Activated CD4-positive, CD25-positive, alpha-beta regulatory T cell treated with anti-CD3 and anti-CD28 coated beads, Interleukin-2, amount 50 U/mL, for 72 hours (primary cell): ENCODE measurements around the gene WDR86.

Experiments
- DNase-seq: peaks from one replicate; pipeline ENCODE4 v3.0.0; 2021

WDR86 gene, protein sequence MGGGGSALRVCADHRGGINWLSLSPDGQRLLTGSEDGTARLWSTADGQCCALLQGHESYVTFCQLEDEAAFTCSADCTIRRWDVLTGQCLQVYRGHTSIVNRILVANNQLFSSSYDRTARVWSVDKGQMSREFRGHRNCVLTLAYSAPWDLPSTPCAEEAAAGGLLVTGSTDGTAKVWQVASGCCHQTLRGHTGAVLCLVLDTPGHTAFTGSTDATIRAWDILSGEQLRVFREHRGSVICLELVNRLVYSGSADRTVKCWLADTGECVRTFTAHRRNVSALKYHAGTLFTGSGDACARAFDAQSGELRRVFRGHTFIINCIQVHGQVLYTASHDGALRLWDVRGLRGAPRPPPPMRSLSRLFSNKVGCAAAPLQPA

DNA sequence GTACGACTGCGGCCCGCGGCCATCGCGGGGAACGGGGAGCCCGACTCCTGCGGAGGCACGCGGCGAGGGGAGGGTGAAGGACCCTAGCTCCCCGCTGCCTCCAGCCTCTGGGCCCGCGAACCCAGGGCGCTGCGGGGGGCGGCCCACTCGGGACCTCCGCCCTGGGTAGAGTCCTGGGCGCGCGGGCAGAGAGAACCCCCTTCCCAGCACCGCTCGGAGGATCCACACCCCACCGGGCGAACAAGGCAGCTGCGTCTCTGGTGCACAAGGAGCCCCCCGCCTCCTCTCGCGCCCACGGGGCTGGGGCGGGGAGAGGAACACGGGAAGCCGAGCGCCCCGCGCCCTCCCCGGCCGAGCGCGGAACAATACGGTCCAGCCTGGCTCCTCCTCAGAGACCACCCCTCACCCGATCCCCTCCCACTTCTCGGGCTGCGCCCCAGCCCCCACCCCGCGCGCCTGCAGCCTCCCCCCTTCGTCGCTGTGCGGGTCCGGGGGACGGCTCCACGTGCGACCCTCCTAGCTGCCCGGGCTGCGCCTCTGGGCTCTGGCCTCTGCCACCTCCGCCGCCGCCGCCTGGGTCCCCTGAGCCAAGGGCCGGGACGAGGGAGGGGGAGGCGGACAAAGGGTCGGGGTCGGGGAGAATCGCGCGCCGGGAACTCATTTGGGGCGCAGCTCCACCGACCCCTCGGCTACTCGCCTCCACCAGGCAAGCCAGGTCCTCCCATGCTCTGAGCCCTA, at the start of gene WDR86:
Gene WDR86, minus strand, starts transcription at position 372 of the 738 bp plus-strand sequence. CDS start 449 bp downstream, outside the sequence.
- DNase-seq: no peak

DNA sequence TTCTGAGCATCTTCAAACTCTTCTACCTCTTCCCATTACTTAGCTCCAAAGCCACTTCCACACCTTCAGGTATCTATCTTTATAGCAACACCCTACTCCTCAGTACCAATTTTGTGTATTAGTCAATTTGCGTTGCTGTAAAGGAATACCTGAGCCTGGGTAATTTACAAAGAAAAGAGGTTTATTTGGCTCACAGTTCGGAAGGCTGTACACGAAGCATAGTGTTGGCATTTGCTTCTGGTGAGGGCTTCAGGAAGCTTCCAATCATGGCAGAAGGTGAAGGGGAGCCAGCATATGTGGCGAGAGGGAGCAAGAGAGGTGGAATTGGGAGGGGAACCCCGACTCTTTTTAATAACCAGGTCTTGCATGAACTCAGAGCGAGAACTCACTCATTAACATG, 47.7 kb upstream of the WDR86 start:
- no peak for DNase-seq

- no peak for DNase-seq
These were observed 46.9 kb upstream of the WDR86 start for GRCh38 chr7:151456782-151457181.

GRCh38 chr7:151456276-151456675, 46.4 kb upstream of the WDR86 start:
- no peak for DNase-seq

- DNase-seq: no peak
These were observed 45.9 kb upstream of the WDR86 start for GRCh38 chr7:151455690-151456089.

DNA sequence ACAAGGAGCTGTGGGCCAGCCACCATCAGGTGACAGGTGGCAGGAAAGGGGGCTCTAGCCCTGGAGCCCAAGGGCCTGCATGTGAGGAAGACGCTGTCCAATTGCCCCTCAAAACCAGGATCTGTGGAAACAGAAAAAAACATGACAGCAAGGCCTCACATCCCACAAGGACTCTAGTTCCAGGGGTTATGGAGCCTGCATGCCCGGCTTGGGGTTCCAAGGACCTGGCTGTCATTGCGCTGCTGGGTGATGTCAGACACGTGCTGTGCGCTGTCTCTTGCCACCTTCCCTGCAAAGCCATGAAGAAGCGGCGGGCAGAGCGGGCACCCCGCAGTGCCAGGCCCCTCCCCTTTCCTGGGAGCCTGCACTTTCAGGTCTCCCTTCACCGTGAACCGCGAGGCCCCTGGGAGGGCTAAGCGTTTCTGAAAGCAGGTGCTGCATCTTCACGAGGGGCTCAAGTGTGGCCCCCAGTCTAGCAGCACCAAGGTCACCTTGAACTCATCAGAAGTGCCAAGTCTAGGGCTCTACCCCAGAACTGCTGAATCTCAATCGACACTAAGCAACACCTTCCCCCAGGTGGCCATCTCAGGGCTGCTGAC, 45.2 kb upstream of the WDR86 start:
- peak; percentile 21 for DNase-seq

DNA sequence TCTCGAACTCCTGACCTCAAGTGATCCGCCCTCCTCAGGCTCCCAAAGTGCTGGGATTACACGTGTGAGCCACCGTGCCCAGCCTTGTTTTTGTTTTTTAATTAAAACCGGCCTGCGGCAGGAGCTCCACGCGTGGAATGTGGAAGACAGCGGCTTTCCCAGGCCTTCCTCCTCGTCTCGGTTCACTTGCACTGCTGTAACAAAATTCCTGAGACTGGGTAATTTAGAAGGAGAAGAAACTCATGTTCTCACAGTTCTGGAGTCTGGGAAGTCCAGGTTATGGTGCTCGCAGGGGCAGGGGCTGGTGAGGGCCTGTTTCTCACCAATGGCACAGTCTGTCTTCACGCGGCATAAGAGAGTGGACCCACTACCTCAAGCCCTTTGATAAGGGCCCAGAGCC, 44.5 kb upstream of the WDR86 start:
- DNase-seq: no peak

- no peak for DNase-seq
These were observed 43.5 kb upstream of the WDR86 start for GRCh38 chr7:151453326-151453791.

GRCh38 chr7:151452680-151453325, 43.0 kb upstream of the WDR86 start:
- DNase-seq: peak; percentile 21

GRCh38 chr7:151451626-151452571, 42.1 kb upstream of the WDR86 start:
- DNase-seq: peak; percentile 22

DNA sequence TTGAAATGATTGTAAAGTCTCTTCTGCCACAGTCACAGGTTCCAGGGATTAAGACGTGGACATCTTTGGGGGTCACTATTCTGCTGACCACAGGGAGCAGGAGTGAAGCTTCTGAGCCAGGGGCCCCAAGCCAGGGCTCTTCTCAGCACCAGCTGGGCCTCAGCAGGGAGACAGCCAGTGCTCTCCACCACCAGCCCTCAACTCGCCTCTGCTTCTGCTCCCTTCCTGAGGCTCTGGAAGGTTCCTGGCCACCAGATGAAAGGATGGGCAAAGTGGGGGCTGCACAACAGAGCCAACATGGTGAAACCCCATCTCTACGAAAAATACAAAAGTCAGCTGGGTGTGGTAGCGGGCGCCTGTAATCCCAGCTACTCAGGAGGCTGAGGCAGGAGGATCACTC, 41.3 kb upstream of the WDR86 start:
- DNase-seq: peak; percentile 15

DNA sequence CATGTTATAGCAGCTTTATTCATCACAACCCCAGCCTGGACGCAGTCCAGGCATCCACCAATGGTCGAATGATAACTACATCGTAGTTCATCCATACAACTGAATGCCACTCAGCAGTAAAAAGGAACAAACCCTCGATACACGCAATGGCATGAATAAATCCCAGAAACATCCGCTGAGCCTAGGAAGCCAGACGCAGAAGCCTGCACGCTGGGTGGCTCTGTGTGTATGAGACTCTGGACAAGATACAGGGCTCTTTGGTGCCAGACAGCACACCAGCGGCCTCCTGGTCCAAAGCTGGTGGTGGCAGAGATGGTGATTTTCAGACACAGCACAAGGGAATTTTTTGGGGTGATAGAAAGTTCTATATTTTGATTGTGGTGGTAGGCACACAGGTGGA, 40.2 kb upstream of the WDR86 start:
- peak; percentile 19 for DNase-seq

DNA sequence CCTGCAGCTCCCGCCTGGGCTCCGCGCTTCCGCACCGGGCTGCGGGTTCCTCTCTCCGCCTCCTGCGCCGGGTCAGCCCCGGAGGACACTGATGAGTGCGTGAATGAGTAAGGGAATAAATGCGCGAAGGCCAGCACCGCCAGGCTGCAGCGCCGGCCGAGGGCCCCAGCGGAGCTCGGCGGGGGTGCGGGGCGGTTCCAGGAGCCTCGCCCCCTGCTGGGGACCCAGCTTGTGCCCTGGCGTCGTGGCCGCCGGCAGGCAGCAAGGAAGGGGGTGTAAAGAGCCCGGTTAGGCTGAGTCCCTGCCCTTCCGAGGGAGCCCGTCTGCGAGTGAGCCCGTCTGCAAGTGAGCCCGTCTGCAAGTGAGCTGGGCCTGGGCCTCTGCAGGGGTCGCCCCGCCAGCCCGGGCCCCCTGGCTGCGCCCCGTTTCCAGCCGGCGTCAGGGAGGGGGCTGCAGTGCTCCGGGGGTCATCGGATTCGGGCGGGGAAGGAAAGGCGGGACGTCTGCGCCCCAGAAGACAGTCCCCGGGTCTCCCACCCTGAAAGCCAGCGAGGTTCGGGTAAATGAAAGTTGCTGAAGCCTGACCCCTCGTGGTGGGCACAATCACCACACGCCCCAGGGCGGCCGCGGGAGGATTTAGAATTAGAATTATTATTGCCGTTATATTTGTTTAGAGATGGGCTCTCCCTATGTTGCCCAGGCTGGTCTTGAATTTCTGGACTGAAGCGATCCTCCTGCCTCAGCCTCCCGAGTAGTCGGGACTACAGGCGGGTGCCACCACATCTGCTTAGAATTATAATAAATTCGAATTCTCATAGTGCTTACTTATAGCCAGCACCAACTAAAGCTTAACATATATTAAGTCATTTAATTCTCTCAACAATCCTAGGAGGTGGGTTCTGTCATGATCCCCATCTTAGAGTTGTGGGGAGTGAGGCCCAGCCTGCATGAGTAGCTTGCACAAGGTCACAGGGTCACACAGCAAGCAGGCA, 38.7 kb upstream of the WDR86 start:
- DNase-seq: peak; percentile 73

GRCh38 chr7:151447901-151448260, 38.0 kb upstream of the WDR86 start:
- DNase-seq: no peak

- peak; percentile 25 for DNase-seq
These were observed 37.5 kb upstream of the WDR86 start for GRCh38 chr7:151447312-151447711.

- DNase-seq: peak; percentile 4
These were observed 36.6 kb upstream of the WDR86 start for GRCh38 chr7:151446412-151446811.

GRCh38 chr7:151444632-151445031, 34.8 kb upstream of the WDR86 start:
- no peak for DNase-seq

DNA sequence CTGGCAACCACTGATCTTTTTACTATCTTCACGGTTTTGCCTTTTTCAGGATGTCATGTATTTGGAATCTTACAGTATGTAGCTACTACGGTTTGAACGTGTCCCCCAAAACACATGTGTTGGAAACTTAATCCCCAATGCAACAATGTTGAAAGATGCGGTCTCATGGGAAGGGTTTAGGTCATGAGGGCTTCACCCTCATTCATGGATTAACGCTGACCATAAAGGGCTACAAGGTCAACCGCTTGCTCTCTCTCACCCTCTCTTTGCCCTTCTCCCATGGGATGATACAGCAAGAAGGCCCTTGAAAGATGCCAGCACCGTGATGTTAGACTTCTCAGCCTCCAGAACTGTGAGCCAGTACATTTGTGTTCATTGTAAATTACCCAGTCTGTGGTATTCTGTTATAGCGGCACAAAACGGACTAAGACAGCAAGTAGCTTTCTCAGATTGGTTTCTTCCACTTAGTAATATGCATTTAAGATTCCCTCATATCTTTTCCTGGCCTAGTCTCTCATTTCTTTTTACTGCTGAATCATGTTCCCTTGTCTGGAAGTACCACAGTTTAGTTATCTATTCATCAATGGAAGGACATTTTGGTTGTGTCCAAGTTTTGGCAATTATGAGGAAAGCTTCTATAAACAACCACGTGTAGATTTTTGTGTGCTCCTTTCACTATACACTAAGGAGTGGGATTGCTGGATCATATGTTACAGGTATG, 33.1 kb upstream of the WDR86 start:
- no peak for DNase-seq

- DNase-seq: no peak
These were observed 31.1 kb upstream of the WDR86 start for GRCh38 chr7:151440799-151441445.
